WTC11 (cell line): Measurements from ENCODE around the gene ENAH. TPM values are rescaled to one million over a fixed set of nuclear protein-coding genes. Genes with fewer than 3 reads are reported as not detected.

Experiments
- ATAC-seq: fragments of 200-7000 bp; cut with Tn5 transposase; 2 replicates; pipeline ENCODE4 v1.10.0; 2021; ENCODE audit warnings: mild to moderate bottlenecking, moderate library complexity
- CTCF ChIA-PET: fragments of 300-600 bp; sonication (Branson Sonifier 250); formaldehyde crosslinking; loops from one replicate; lab custom pipeline; 2021; ENCODE audit warnings: antibody characterized with exemption; lab: Charles Lee
- POLR2A ChIA-PET: fragments of 350-600 bp; sonication (Branson Sonifier 250); formaldehyde crosslinking; loops from one replicate; lab custom pipeline; 2021; ENCODE audit warnings: antibody characterized with exemption; lab: Charles Lee
- DNase-seq: peaks from one replicate; pipeline ENCODE4 v3.0.0; 2021; ENCODE audit warnings: low spot score
- H3K27ac Mint-ChIP-seq: 2 replicates; pipeline ENCODE4 v1.8.0; 2021; ENCODE audit warnings: mixed read lengths
- H3K27me3 Mint-ChIP-seq: 2 replicates; pipeline ENCODE4 v1.8.0; 2021; ENCODE audit warnings: low read depth, mild to moderate bottlenecking, moderate library complexity, mixed read lengths
- H3K36me3 Mint-ChIP-seq: 2 replicates; pipeline ENCODE4 v1.8.0; 2021; ENCODE audit warnings: mixed read lengths
- H3K4me1 Mint-ChIP-seq: 2 replicates; pipeline ENCODE4 v1.8.0; 2022; ENCODE audit warnings: mixed read lengths
- H3K4me3 Mint-ChIP-seq: 2 replicates; pipeline ENCODE4 v1.8.0; 2021; ENCODE audit warnings: mild to moderate bottlenecking, moderate library complexity, mixed read lengths
- H3K9me3 Mint-ChIP-seq: 2 replicates; pipeline ENCODE4 v1.8.0; 2021; ENCODE audit warnings: mixed read lengths
- CBFB ChIP-seq: sonication (generic); formaldehyde crosslinking; IDR thresholded peaks from 2 replicates; pipeline ENCODE4 v1.8.1; 2022; ENCODE audit warnings: mild to moderate bottlenecking, low read depth, missing genetic modification reagents
- CREB1 ChIP-seq: sonication (generic); formaldehyde crosslinking; IDR thresholded peaks from 2 replicates; pipeline ENCODE4 v1.8.0; 2023; ENCODE audit warnings: mild to moderate bottlenecking, missing genetic modification reagents
- CREM ChIP-seq: sonication (generic); formaldehyde crosslinking; IDR thresholded peaks from 2 replicates; pipeline ENCODE4 v1.8.1; 2022; ENCODE audit warnings: mild to moderate bottlenecking, missing genetic modification reagents, moderate library complexity
- E2F4 ChIP-seq: sonication (generic); formaldehyde crosslinking; IDR thresholded peaks from 2 replicates; pipeline ENCODE4 v1.8.1; 2022; ENCODE audit warnings: low read depth, mild to moderate bottlenecking, moderate library complexity, missing genetic modification reagents, borderline replicate concordance
- FOXJ3 ChIP-seq: sonication (generic); formaldehyde crosslinking; IDR thresholded peaks from 2 replicates; pipeline ENCODE4 v1.9.0; 2021; ENCODE audit warnings: missing genetic modification reagents, mild to moderate bottlenecking, borderline replicate concordance
- GTF2I ChIP-seq: fragments of 250-450 bp; sonication (Bioruptor Pico); conservative IDR thresholded peaks from 2 replicates; pipeline ENCODE4 v1.4.0; 2021; ENCODE audit warnings: mild to moderate bottlenecking
- HMGA2 ChIP-seq: fragments of 250-450 bp; sonication (Bioruptor Pico); IDR thresholded peaks from 2 replicates; pipeline ENCODE4 v1.4.0; 2021; ENCODE audit warnings: mild to moderate bottlenecking, moderate library complexity
- JAZF1 ChIP-seq: fragments of 250-450 bp; sonication (Bioruptor Pico); IDR thresholded peaks from 2 replicates; pipeline ENCODE4 v1.9.0; 2021; ENCODE audit warnings: moderate library complexity, mild to moderate bottlenecking, inconsistent platforms
- JUN ChIP-seq: sonication (generic); formaldehyde crosslinking; IDR thresholded peaks from 2 replicates; pipeline ENCODE4 v1.8.0; 2023; ENCODE audit warnings: mild to moderate bottlenecking, missing genetic modification reagents
- NR2C2 ChIP-seq: sonication (generic); formaldehyde crosslinking; IDR thresholded peaks from 2 replicates; pipeline ENCODE4 v1.8.0; 2022; ENCODE audit warnings: mild to moderate bottlenecking, missing genetic modification reagents
- SOX15 ChIP-seq: fragments of 250-450 bp; sonication (Bioruptor Pico); IDR thresholded peaks from 2 replicates; pipeline ENCODE4 v1.9.0; 2021; ENCODE audit warnings: mild to moderate bottlenecking
- TEAD4 ChIP-seq: sonication (generic); formaldehyde crosslinking; IDR thresholded peaks from 2 replicates; pipeline ENCODE4 v1.8.0; 2022; ENCODE audit warnings: mild to moderate bottlenecking, missing genetic modification reagents
- TP53 ChIP-seq: sonication (generic); formaldehyde crosslinking; IDR thresholded peaks from 2 replicates; pipeline ENCODE4 v1.8.1; 2023; ENCODE audit warnings: mild to moderate bottlenecking, missing genetic modification reagents
- ZBTB21 ChIP-seq: sonication (generic); formaldehyde crosslinking; IDR thresholded peaks from 2 replicates; pipeline ENCODE4 v1.8.1; 2023; ENCODE audit warnings: mild to moderate bottlenecking, missing genetic modification reagents, borderline replicate concordance
- ZNF532 ChIP-seq: fragments of 250-450 bp; sonication (Bioruptor Pico); IDR thresholded peaks from 2 replicates; pipeline ENCODE4 v1.9.0; 2021; ENCODE audit warnings: mild to moderate bottlenecking, borderline replicate concordance
- ZNF671 ChIP-seq: fragments of 250-450 bp; sonication (Bioruptor Pico); IDR thresholded peaks from 2 replicates; pipeline ENCODE4 v1.8.0; 2021; ENCODE audit warnings: mild to moderate bottlenecking
- total RNA-seq: library from RNA; stranded (reverse); gene quantifications from 3 replicates; pipeline ENCODE4 v1.2.3, GENCODE V29; 2021
- TF ChIP-seq, protein P1 (sequence below): sonication (generic); formaldehyde crosslinking; IDR thresholded peaks from 2 replicates; pipeline ENCODE4 v1.8.0; 2022; ENCODE audit warnings: mild to moderate bottlenecking, missing genetic modification reagents
- TF ChIP-seq, protein P2 (sequence below): sonication (generic); formaldehyde crosslinking; IDR thresholded peaks from 2 replicates; pipeline ENCODE4 v1.8.0; 2023; ENCODE audit warnings: mild to moderate bottlenecking, missing genetic modification reagents

The ENAH gene
- total RNA-seq, 1 experiment from 2014 or later = 227 TPM

- TF ChIP-seq, protein P1, sequence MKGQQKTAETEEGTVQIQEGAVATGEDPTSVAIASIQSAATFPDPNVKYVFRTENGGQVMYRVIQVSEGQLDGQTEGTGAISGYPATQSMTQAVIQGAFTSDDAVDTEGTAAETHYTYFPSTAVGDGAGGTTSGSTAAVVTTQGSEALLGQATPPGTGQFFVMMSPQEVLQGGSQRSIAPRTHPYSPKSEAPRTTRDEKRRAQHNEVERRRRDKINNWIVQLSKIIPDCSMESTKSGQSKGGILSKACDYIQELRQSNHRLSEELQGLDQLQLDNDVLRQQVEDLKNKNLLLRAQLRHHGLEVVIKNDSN (CRISPR knock-in tag) = no peak
- TF ChIP-seq, protein P2, sequence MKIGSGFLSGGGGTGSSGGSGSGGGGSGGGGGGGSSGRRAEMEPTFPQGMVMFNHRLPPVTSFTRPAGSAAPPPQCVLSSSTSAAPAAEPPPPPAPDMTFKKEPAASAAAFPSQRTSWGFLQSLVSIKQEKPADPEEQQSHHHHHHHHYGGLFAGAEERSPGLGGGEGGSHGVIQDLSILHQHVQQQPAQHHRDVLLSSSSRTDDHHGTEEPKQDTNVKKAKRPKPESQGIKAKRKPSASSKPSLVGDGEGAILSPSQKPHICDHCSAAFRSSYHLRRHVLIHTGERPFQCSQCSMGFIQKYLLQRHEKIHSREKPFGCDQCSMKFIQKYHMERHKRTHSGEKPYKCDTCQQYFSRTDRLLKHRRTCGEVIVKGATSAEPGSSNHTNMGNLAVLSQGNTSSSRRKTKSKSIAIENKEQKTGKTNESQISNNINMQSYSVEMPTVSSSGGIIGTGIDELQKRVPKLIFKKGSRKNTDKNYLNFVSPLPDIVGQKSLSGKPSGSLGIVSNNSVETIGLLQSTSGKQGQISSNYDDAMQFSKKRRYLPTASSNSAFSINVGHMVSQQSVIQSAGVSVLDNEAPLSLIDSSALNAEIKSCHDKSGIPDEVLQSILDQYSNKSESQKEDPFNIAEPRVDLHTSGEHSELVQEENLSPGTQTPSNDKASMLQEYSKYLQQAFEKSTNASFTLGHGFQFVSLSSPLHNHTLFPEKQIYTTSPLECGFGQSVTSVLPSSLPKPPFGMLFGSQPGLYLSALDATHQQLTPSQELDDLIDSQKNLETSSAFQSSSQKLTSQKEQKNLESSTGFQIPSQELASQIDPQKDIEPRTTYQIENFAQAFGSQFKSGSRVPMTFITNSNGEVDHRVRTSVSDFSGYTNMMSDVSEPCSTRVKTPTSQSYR (CRISPR knock-in tag) = no peak
- TF ChIP-seq E2F4 = no peak
- no peak for TF ChIP-seq GTF2I (CRISPR knock-in tag)
- TF ChIP-seq TEAD4 (CRISPR knock-in tag) = no peak
- TF ChIP-seq JUN (CRISPR knock-in tag) = no peak
- no peak for TF ChIP-seq TP53 (CRISPR knock-in tag)
- TF ChIP-seq ZNF532 (CRISPR knock-in tag) = no peak
- no peak for TF ChIP-seq CBFB
- TF ChIP-seq FOXJ3 (CRISPR knock-in tag) = no peak
- TF ChIP-seq ZNF671 (CRISPR knock-in tag) = no peak
- TF ChIP-seq SOX15 (CRISPR knock-in tag) = no peak
- TF ChIP-seq NR2C2 (CRISPR knock-in tag) = no peak
These were observed 75.7 kb downstream of the ENAH start (continued) for GRCh38 chr1:225577241-225577640.

DNA sequence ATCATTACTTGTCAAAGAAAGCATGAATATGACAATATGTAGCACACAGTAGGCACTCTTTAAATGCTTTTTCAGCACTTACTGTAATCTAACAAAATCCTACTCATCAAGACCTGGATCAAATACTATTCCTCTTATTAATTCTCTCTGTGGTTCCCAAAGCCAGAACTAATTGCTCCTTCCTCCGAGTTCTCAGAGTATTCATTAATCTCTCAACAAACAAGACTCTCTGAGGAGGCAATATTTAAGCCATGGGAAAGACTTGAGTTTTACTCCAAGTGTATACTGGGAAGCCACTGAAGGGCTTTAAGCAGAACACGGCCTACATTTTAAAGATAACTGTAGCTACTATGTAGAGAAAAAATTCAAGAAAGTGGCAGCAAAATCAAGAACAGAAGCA is 79.7 kb downstream of the ENAH start:
- H3K27me3 Mint-ChIP-seq = no peaks in the 10 kb centered on the region
- no peak overlapping the region for H3K4me3 Mint-ChIP-seq
- CTCF ChIA-PET = no interaction called here
- peaks cover 63% of the 10 kb centered on the region for H3K4me1 Mint-ChIP-seq
- H3K27ac Mint-ChIP-seq = peak overlapping the region; percentile 1; the same call in 1 of the 2 replicates
- DNase-seq (no peak), ATAC-seq (no peak)
- POLR2A ChIA-PET = no interaction called here
- TF ChIP-seq GTF2I (CRISPR knock-in tag) (no peak), JAZF1 (CRISPR knock-in tag) (no peak)
- no peaks in the 10 kb centered on the region for H3K36me3 Mint-ChIP-seq
- H3K9me3 Mint-ChIP-seq = no peaks in the 10 kb centered on the region

- H3K4me1 Mint-ChIP-seq = peaks cover 59% of the 10 kb centered on the region
- no peaks in the 10 kb centered on the region for H3K27me3 Mint-ChIP-seq
- DNase-seq (no peak), ATAC-seq (no peak)
- POLR2A ChIA-PET = no interaction called here
- no peak for TF ChIP-seq E2F4
- TF ChIP-seq CREM = no peak
- TF ChIP-seq HMGA2 (CRISPR knock-in tag) = no peak
- TF ChIP-seq CREB1 = no peak
- TF ChIP-seq ZBTB21 (CRISPR knock-in tag) = no peak
- no peaks in the 10 kb centered on the region for H3K9me3 Mint-ChIP-seq
- no peaks in the 10 kb centered on the region for H3K36me3 Mint-ChIP-seq
- CTCF ChIA-PET = no interaction called here
- H3K27ac Mint-ChIP-seq = peak overlapping the region; percentile 73
- no peak overlapping the region for H3K4me3 Mint-ChIP-seq
These were observed 80.5 kb downstream of the ENAH start for GRCh38 chr1:225572422-225572821.
